Osteocyte (in vitro differentiated cells): ENCODE measurements around the gene MLKL. TPM values are rescaled to one million over a fixed set of nuclear protein-coding genes. Genes with fewer than 3 reads are reported as not detected.
A peak's percentile ranks its signal among the peaks of the same experiment; 100 is the strongest.

Source experiments
- DNase-seq: peaks from one replicate; pipeline ENCODE4 v3.0.0; 2021; ENCODE audit warnings: mixed read lengths; ENCODE audit not compliant: unreplicated experiment; ENCODE audit errors: extremely low spot score
- H3K27ac Mint-ChIP-seq: one replicate; pipeline ENCODE4 v1.8.0; 2021; ENCODE audit warnings: mild to moderate bottlenecking, mixed read lengths; ENCODE audit not compliant: unreplicated experiment
- H3K27me3 Mint-ChIP-seq: one replicate; pipeline ENCODE4 v1.8.0; 2021; ENCODE audit warnings: mixed read lengths; ENCODE audit not compliant: unreplicated experiment
- H3K36me3 Mint-ChIP-seq: one replicate; pipeline ENCODE4 v1.8.0; 2021; ENCODE audit warnings: mixed read lengths; ENCODE audit not compliant: unreplicated experiment
- H3K4me1 Mint-ChIP-seq: one replicate; pipeline ENCODE4 v1.8.0; 2021; ENCODE audit warnings: mixed read lengths; ENCODE audit not compliant: unreplicated experiment
- H3K4me3 Mint-ChIP-seq: one replicate; pipeline ENCODE4 v1.8.0; 2021; ENCODE audit warnings: mild to moderate bottlenecking, moderate library complexity, mixed read lengths; ENCODE audit not compliant: unreplicated experiment
- H3K9me3 Mint-ChIP-seq: one replicate; pipeline ENCODE4 v1.8.0; 2021; ENCODE audit warnings: mixed read lengths; ENCODE audit not compliant: unreplicated experiment
- CTCF ChIP-seq: fragments of 200-600 bp; sonication (generic); IDR thresholded peaks from 2 replicates; pipeline ENCODE4 v1.5.0; 2021; ENCODE audit warnings: antibody characterized with exemption, mild to moderate bottlenecking, moderate library complexity
- total RNA-seq: library from RNA; stranded (reverse); gene quantifications from 2 replicates; pipeline ENCODE4 v1.2.1, GENCODE V29; 2021

The MLKL gene
- total RNA-seq, 1 donor from 2014 or later = 1.3 TPM

GRCh38 chr16:74713876-74714275, 13.2 kb upstream of the MLKL start:
- H3K4me1 Mint-ChIP-seq = no peaks in the 10 kb centered on the region
- no peak for TF ChIP-seq CTCF
- no peaks in the 10 kb centered on the region for H3K9me3 Mint-ChIP-seq
- no peak overlapping the region for H3K4me3 Mint-ChIP-seq
- no peak overlapping the region for H3K27ac Mint-ChIP-seq
- H3K27me3 Mint-ChIP-seq = peaks cover 3% of the 10 kb centered on the region
- H3K36me3 Mint-ChIP-seq = no peaks in the 10 kb centered on the region
- DNase-seq = no peak

GRCh38 chr16:74713325-74713724, 12.7 kb upstream of the MLKL start:
- Mint-ChIP-seq H3K27me3 (peaks cover 6% of the 10 kb centered on the region), H3K27ac (no peak overlapping the region), H3K4me1 (no peaks in the 10 kb centered on the region), H3K4me3 (no peak overlapping the region), H3K36me3 (no peaks in the 10 kb centered on the region), H3K9me3 (no peaks in the 10 kb centered on the region)
- no peak for TF ChIP-seq CTCF
- no peak for DNase-seq

GRCh38 chr16:74711938-74712337, 11.3 kb upstream of the MLKL start:
- no peaks in the 10 kb centered on the region for H3K4me1 Mint-ChIP-seq
- no peak overlapping the region for H3K27ac Mint-ChIP-seq
- H3K9me3 Mint-ChIP-seq = no peaks in the 10 kb centered on the region
- no peak for TF ChIP-seq CTCF
- H3K27me3 Mint-ChIP-seq = peaks cover 9% of the 10 kb centered on the region
- no peaks in the 10 kb centered on the region for H3K36me3 Mint-ChIP-seq
- no peak overlapping the region for H3K4me3 Mint-ChIP-seq
- no peak for DNase-seq

- Mint-ChIP-seq H3K27ac (no peak overlapping the region), H3K4me1 (no peaks in the 10 kb centered on the region), H3K4me3 (no peak overlapping the region), H3K27me3 (peaks cover 9% of the 10 kb centered on the region), H3K36me3 (no peaks in the 10 kb centered on the region), H3K9me3 (no peaks in the 10 kb centered on the region)
- no peak for TF ChIP-seq CTCF
- DNase-seq = no peak
Measured at GRCh38 chr16:74710401-74710800, 9.7 kb upstream of the MLKL start.

- peak; percentile 92 for DNase-seq
- no peaks in the 10 kb centered on the region for H3K36me3 Mint-ChIP-seq
- no peak overlapping the region for H3K27ac Mint-ChIP-seq
- no peaks in the 10 kb centered on the region for H3K9me3 Mint-ChIP-seq
- H3K4me3 Mint-ChIP-seq = no peak overlapping the region
- peak; percentile 98 for TF ChIP-seq CTCF
- H3K27me3 Mint-ChIP-seq = peaks cover 9% of the 10 kb centered on the region
- H3K4me1 Mint-ChIP-seq = no peaks in the 10 kb centered on the region
Measured at GRCh38 chr16:74709441-74709877, 8.8 kb upstream of the MLKL start.
